ENCODE measurements around the gene NOS1AP.

The NOS1AP gene

GRCh38 chr1:162091681-162092524, 22.4 kb downstream of the NOS1AP start:
- no peak for DNase-seq

- DNase-seq: no peak
Measured at GRCh38 chr1:162093095-162093494, 23.6 kb downstream of the NOS1AP start.

GRCh38 chr1:162094271-162094670, 24.8 kb downstream of the NOS1AP start:
- no peak for DNase-seq

GRCh38 chr1:162094723-162095122, 25.2 kb downstream of the NOS1AP start:
- no peak for DNase-seq

GRCh38 chr1:162107911-162108310, 38.4 kb downstream of the NOS1AP start:
- DNase-seq: no peak

- DNase-seq: no peak
Measured at GRCh38 chr1:162108426-162108825, 38.9 kb downstream of the NOS1AP start.

- no peak for DNase-seq
Measured at GRCh38 chr1:162110910-162111309, 41.4 kb downstream of the NOS1AP start.

GRCh38 chr1:162111572-162111971, 42.1 kb downstream of the NOS1AP start:
- no peak for DNase-seq

- no peak for DNase-seq
Measured at GRCh38 chr1:162113419-162113818, 43.9 kb downstream of the NOS1AP start.

GRCh38 chr1:162117039-162117774, 47.7 kb downstream of the NOS1AP start:
- DNase-seq: no peak

GRCh38 chr1:162118063-162118462, 48.6 kb downstream of the NOS1AP start:
- no peak for DNase-seq

GRCh38 chr1:162128693-162129356, 59.3 kb downstream of the NOS1AP start:
- no peak for DNase-seq

GRCh38 chr1:162130308-162130707, 60.8 kb downstream of the NOS1AP start:
- no peak for DNase-seq

GRCh38 chr1:162131400-162132321, 62.2 kb downstream of the NOS1AP start:
- DNase-seq: no peak

GRCh38 chr1:162133566-162133965, 64.1 kb downstream of the NOS1AP start:
- DNase-seq: no peak

GRCh38 chr1:162134646-162135045, 65.2 kb downstream of the NOS1AP start:
- no peak for DNase-seq

- no peak for DNase-seq
Measured at GRCh38 chr1:162135271-162135775, 65.8 kb downstream of the NOS1AP start.

GRCh38 chr1:162136760-162137159, 67.3 kb downstream of the NOS1AP start:
- DNase-seq: no peak

- no peak for DNase-seq
Measured at GRCh38 chr1:162137179-162137960, 67.9 kb downstream of the NOS1AP start.

- DNase-seq: no peak
Measured at GRCh38 chr1:162138112-162138511, 68.6 kb downstream of the NOS1AP start.

- DNase-seq: no peak
Measured at GRCh38 chr1:162138599-162139181, 69.2 kb downstream of the NOS1AP start.

Data from NCI-H1417 treated with DMSO at 0.1 percent for 48 hours (cell line).